Stimulated activated CD8-positive, alpha-beta memory T cell treated with anti-CD3 and anti-CD28 coated beads, Interleukin-12 subunit alpha, Interleukin-12 subunit beta, amount 100 ng/mL, for 1 hour (primary cell): Measurements from ENCODE around the gene PCDHB8.
"Not testable (repeated sequence)": the region's sequence is repeated elsewhere in the genome, so short reads cannot be mapped to it uniquely, and the experiment has no call there.

ENCODE experiments used
- DNase-seq: peaks from one replicate; pipeline ENCODE4 v3.0.0-alpha.2; 2020; ENCODE audit warnings: low read depth

PCDHB8 gene

GRCh38 chr5:141184117-141184855 is 6.7 kb downstream of the PCDHB8 start:
- DNase-seq: not testable (repeated sequence)

DNA sequence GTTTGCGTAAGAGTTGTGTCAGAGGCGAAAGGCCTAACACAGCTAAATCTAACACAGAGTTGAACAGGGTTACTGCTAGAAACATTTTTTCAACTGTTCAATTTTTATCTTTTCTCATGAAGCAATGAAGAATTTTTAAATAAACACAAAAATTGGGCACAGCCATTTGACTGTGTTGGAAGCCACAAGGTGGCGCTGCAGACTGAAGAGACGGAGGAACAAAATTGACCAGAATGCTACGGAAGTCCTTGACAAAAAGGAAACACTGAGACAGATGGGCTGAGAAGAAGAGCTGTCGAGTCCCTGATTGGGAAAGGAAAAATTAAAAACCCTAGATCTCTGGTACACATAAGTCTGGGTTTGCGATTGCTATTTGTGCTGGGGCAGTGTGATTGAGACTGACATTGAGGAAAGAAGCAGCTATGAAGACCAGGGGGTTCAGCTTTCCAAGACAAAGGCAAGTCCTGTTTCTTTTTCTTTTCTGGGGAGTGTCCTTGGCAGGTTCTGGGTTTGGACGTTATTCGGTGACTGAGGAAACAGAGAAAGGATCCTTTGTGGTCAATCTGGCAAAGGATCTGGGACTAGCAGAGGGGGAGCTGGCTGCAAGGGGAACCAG is 9.4 kb downstream of the PCDHB8 start, which contains the start of gene PCDHB9:
Gene PCDHB9 (plus strand): TSS at position 265 of the 616 bp plus-strand sequence. CDS start 158 bp downstream, at position 423.
- peak; percentile 10 for DNase-seq

DNA sequence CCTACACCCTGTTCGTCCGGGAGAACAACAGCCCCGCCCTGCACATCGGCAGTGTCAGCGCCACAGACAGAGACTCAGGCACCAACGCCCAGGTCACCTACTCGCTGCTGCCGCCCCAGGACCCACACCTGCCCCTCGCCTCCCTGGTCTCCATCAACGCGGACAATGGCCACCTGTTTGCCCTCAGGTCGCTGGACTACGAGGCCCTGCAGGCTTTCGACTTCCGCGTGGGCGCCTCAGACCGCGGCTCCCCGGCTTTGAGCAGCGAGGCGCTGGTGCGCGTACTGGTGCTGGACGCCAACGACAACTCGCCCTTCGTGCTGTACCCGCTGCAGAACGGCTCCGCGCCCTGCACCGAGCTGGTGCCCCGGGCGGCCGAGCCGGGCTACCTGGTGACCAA is 11.1 kb downstream of the PCDHB8 start:
- DNase-seq: not testable (repeated sequence)

DNA sequence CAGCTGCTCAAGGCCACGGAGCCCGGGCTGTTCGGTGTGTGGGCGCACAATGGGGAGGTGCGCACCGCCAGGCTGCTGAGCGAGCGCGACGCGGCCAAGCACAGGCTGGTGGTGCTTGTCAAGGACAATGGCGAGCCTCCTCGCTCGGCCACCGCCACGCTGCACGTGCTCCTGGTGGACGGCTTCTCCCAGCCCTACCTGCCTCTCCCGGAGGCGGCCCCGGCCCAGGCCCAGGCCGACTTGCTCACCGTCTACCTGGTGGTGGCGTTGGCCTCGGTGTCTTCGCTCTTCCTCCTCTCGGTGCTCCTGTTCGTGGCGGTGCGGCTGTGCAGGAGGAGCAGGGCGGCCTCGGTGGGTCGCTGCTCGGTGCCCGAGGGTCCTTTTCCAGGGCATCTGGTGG is 11.5 kb downstream of the PCDHB8 start:
- not testable (repeated sequence) for DNase-seq

GRCh38 chr5:141192110-141192725 is 14.6 kb downstream of the PCDHB8 start, which contains the start of gene PCDHB10:
TSS of gene PCDHB10 (plus strand) at chr5:141192353. CDS start at chr5:141192553, 200 bp downstream.
- DNase-seq: no peak

GRCh38 chr5:141194332-141194731 is 16.7 kb downstream of the PCDHB8 start:
- DNase-seq: not testable (repeated sequence)

DNA sequence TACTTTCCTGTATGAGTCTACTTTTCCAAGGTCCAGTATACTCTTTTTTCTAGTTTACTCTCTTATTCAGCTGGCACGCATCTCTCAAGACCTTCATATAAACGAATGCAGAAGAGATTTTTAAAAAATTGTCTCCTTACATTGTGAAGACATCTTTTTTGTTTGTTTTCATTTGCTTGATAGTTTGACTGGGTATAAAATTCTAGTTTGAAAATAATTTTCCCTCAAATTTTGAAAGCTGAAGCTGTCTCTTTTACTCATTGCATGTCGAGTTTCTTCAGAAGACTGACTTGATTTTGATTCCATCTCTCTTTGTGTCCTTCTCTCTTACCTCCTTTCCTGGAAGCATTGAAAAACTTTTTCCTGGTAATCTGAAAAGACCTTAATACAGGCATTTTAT is 18.8 kb downstream of the PCDHB8 start:
- DNase-seq: no peak

- no peak for DNase-seq
Observed at GRCh38 chr5:141199359-141200235, 22.0 kb downstream of the PCDHB8 start, which contains the start of gene PCDHB11. TSS of gene PCDHB11 (plus strand) at chr5:141199627. CDS start at chr5:141199775, 148 bp downstream.

DNA sequence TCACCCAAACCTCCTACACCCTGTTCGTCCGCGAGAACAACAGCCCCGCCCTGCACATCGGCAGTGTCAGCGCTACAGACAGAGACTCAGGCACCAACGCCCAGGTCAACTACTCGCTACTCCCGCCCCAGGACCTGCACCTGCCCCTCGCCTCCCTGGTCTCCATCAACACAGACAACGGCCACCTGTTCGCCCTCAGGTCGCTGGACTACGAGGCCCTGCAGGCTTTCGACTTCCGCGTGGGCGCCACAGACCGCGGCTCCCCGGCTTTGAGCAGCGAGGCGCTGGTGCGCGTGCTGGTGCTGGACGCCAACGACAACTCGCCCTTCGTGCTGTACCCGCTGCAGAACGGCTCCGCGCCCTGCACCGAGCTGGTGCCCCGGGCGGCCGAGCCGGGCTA is 23.5 kb downstream of the PCDHB8 start:
- DNase-seq: not testable (repeated sequence)

GRCh38 chr5:141201646-141202045 is 24.1 kb downstream of the PCDHB8 start:
- DNase-seq: not testable (repeated sequence)

DNA sequence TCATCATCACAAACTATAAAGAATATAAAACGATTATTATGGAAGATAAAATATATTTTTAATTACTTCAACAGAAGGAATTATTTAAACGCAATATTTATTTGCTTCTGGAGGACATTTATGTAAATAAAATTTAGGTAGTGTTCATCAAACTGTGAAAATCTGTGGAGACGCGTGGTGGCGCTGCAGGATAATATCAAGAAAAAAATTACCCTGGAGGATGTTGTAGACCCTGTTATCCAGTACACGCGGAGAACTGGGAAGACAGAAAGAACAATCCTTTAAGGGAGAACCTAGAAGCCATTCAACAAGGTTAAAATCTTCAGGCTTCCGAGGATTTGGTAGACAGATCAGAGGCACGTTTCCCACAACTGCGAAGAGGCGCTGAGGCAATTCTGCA is 30.9 kb downstream of the PCDHB8 start, which contains the start of gene PCDHB12:
Gene PCDHB12 (plus strand): TSS at position 242 of the 400 bp plus-strand sequence. CDS start 189 bp downstream, outside the sequence.
- DNase-seq: no peak

- DNase-seq: not testable (repeated sequence)
Observed at GRCh38 chr5:141210281-141210680, 32.7 kb downstream of the PCDHB8 start.

- not testable (repeated sequence) for DNase-seq
Observed at GRCh38 chr5:141210849-141211248, 33.3 kb downstream of the PCDHB8 start.

GRCh38 chr5:141213656-141214339 is 36.2 kb downstream of the PCDHB8 start, which contains the start of gene PCDHB13:
TSS of gene PCDHB13 (plus strand) at chr5:141213919. CDS start at chr5:141214124, 205 bp downstream.
- DNase-seq: not testable (repeated sequence)

DNA sequence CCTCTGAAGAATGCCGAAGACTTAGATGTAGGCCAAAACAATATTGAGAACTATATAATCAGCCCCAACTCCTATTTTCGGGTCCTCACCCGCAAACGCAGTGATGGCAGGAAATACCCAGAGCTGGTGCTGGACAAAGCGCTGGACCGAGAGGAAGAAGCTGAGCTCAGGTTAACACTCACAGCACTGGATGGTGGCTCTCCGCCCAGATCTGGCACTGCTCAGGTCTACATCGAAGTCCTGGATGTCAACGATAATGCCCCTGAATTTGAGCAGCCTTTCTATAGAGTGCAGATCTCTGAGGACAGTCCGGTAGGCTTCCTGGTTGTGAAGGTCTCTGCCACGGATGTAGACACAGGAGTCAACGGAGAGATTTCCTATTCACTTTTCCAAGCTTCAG is 37.0 kb downstream of the PCDHB8 start:
- not testable (repeated sequence) for DNase-seq

GRCh38 chr5:141215504-141215903 is 37.9 kb downstream of the PCDHB8 start:
- not testable (repeated sequence) for DNase-seq

DNA sequence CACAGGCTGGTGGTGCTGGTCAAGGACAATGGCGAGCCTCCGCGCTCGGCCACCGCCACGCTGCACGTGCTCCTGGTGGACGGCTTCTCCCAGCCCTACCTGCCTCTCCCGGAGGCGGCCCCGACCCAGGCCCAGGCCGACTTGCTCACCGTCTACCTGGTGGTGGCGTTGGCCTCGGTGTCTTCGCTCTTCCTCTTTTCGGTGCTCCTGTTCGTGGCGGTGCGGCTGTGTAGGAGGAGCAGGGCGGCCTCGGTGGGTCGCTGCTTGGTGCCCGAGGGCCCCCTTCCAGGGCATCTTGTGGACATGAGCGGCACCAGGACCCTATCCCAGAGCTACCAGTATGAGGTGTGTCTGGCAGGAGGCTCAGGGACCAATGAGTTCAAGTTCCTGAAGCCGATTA is 38.4 kb downstream of the PCDHB8 start:
- not testable (repeated sequence) for DNase-seq

DNA sequence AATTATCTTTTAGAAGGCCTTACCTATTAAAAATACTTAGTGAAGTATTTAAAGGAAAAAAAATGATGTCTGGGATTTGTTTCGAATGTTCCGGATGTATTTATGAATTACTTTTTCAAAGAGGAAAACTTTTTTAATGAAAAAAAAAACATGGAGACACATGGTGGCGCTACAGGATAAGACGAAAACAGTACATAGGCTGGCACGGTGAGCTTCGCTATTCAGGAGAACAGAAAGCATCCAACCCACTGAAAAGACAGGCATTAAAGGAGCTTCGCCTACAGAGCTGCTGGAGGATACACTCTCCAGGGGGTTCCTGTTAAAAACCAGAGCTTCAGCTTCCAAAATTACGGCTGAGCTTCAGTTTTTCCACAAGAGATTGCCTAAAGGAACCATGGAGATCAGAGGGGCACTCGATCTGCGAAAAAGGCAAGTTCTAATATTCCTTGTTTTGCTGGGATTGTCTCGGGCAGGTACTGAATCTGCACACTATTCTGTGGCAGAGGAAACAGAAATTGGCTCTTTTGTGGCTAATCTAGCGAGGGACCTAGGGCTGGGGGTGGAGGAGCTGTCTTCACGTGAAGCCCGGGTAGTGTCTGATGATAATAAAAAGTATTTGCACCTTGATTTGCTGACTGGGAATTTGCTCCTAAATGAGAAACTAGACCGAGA is 45.7 kb downstream of the PCDHB8 start, which contains the start of gene PCDHB14:
Gene PCDHB14 (plus strand): TSS at position 232 of the 672 bp plus-strand sequence. CDS start 163 bp downstream, at position 395.
- DNase-seq: no peak

GRCh38 chr5:141224844-141225243 is 47.3 kb downstream of the PCDHB8 start:
- not testable (repeated sequence) for DNase-seq

GRCh38 chr5:141225421-141225820 is 47.8 kb downstream of the PCDHB8 start:
- DNase-seq: not testable (repeated sequence)
